ENCODE data around the gene UBTFL1. TPM values are rescaled to one million over a fixed set of nuclear protein-coding genes. Genes with fewer than 3 reads are reported as not detected.
A peak's percentile ranks its signal among the peaks of the same experiment; 100 is the strongest.

The UBTFL1 gene
- total RNA-seq, 1 experiment from 2014 or later = not detected

- Histone ChIP-seq H3K4me1 (replicated peaks) (no peaks in the 10 kb centered on the region), H3K27ac (no peak within 1 kb of the TSS), H3K36me3 (no peaks in the 10 kb centered on the region), H3K9me3 (replicated peaks) (no peaks in the 10 kb centered on the region), H3K4me3 (peak within 1 kb of the TSS; percentile 14), H3K27me3 (replicated peaks) (no peaks in the 10 kb centered on the region)
- peak in 1 of 2 experiments; percentile 1 for DNase-seq (ENCODE audit: low read depth in 1 of 2, low spot score in 2 of 2)
Measured at GRCh38 chr11:90134478-90135003, 48.8 kb downstream of the UBTFL1 start, which contains the start of gene NAALAD2. NAALAD2 (plus strand) TSS chr11:90134663; CDS start chr11:90134759, 96 bp downstream.

- H3K4me1 ChIP-seq (replicated peaks) = no peaks in the 10 kb centered on the region
- no peaks in the 10 kb centered on the region for H3K36me3 ChIP-seq
- H3K27me3 ChIP-seq (replicated peaks) = no peaks in the 10 kb centered on the region
- no peaks in the 10 kb centered on the region for H3K9me3 ChIP-seq (replicated peaks)
- peak overlapping the region; percentile 14 for H3K4me3 ChIP-seq
- DNase-seq (ENCODE audit: low read depth in 1 of 2, low spot score in 2 of 2) = peak in 1 of 2 experiments; percentile 0
- no peak overlapping the region for H3K27ac ChIP-seq
Measured at GRCh38 chr11:90135016-90135415, 49.3 kb downstream of the UBTFL1 start.

Other genes starting within 250 kb of the UBTFL1 start
- gene TRIM64B, start 207.5 kb upstream of the UBTFL1 start, total RNA-seq (2014; rRNA removed; shearing (Covaris generic)) = not detected in 2 replicates
- not detected in 2 replicates for gene TRIM49D1, start 163.7 kb upstream of the UBTFL1 start, total RNA-seq (2014; rRNA removed; shearing (Covaris generic))
- gene TRIM49D2, start 161.9 kb upstream of the UBTFL1 start, total RNA-seq (2014; rRNA removed; shearing (Covaris generic)) = not detected in 2 replicates
- not detected in 2 replicates for gene TRIM64, start 119.9 kb upstream of the UBTFL1 start, total RNA-seq (2014; rRNA removed; shearing (Covaris generic))
- gene TRIM49C, start 54.8 kb upstream of the UBTFL1 start, total RNA-seq (2014; rRNA removed; shearing (Covaris generic)) = not detected in 2 replicates
- gene NAALAD2, start 48.7 kb downstream of the UBTFL1 start, total RNA-seq (2014; rRNA removed; shearing (Covaris generic)) = not detected in 2 replicates
- 27.0 and 29.5 TPM in 2 replicates for gene CHORDC1, start 137.1 kb downstream of the UBTFL1 start, total RNA-seq (2014; rRNA removed; shearing (Covaris generic))